HUES48 (cell line): Measurements from ENCODE around the gene GADD45GIP1.
A peak's percentile ranks its signal among the peaks of the same experiment; 100 is the strongest.

Source experiments
- H3K27ac ChIP-seq: one replicate; pipeline ENCODE4 v1.7.0; 2013; ENCODE audit warnings: low read depth, low read length, inconsistent platforms
- H3K27me3 ChIP-seq: 2 replicates; pipeline ENCODE4 v1.6.1; 2013; ENCODE audit warnings: mild to moderate bottlenecking, low read length; ENCODE audit not compliant: control insufficient read depth, insufficient read depth
- H3K36me3 ChIP-seq: 2 replicates; pipeline ENCODE4 v1.6.1; 2013; ENCODE audit warnings: low read length; ENCODE audit not compliant: control insufficient read depth, insufficient read depth
- H3K4me1 ChIP-seq: 2 replicates; pipeline ENCODE4 v1.6.1; 2013; ENCODE audit warnings: mild to moderate bottlenecking, low read length; ENCODE audit not compliant: control insufficient read depth, insufficient read depth
- H3K4me3 ChIP-seq: 2 replicates; pipeline ENCODE4 v1.5.1; 2013; ENCODE audit warnings: mild to moderate bottlenecking, low read depth, low read length
- H3K9ac ChIP-seq: 2 replicates; pipeline ENCODE4 v1.6.1; 2013; ENCODE audit warnings: mild to moderate bottlenecking, low read depth, low read length, moderate library complexity
- H3K9me3 ChIP-seq: 2 replicates; pipeline ENCODE4 v1.6.1; 2013; ENCODE audit warnings: low read length; ENCODE audit not compliant: control insufficient read depth, insufficient read depth

The GADD45GIP1 gene

DNA sequence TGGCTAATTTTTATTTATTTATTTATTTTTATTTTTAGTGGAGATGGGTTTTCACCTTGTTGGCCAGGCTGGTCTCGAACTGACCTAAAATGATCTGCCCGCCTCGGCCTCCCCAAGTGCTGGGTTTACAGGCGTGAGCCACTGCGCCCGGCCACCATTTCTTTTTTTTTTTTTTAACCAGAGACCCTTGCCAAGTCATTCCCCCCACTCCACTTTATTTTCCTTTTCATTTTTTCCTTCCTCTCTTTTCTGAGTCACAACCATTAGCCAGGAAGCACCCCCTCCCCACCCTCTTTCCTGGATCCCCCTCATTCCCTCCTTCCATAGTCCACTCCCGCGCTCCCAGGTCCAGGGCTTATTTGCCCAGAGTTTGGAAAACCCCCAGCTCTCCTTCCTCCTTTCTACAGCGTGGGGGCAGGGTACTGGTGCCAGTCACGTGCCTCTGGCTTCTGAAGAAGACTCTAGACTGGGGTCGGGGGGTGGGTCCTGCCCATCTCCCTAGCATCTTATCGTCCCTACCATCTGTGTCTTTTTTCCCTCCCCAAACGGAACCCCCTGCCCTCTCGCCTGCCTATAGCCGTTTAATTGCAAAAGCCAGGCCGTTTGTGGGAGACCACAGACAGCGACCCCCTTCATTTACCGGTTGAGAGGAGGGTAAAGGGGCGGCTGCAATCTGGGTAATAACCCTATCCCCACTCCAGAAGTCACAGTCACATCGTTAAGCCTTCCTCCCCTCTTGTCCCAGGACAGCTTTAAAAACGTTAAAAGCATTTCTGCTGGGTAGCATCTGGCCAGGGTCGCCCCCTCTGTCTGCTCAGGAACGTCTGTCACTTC lies 19.7 kb downstream of the GADD45GIP1 start:
- Histone ChIP-seq H3K9me3 (no peaks in the 10 kb centered on the region), H3K4me3 (peak overlapping the region; percentile 98), H3K9ac (peak overlapping the region; percentile 41; the same call in 1 of the 2 replicates), H3K4me1 (peaks cover 24% of the 10 kb centered on the region), H3K36me3 (peaks cover 33% of the 10 kb centered on the region), H3K27me3 (no peaks in the 10 kb centered on the region), H3K27ac (peak overlapping the region; percentile 80)

DNA sequence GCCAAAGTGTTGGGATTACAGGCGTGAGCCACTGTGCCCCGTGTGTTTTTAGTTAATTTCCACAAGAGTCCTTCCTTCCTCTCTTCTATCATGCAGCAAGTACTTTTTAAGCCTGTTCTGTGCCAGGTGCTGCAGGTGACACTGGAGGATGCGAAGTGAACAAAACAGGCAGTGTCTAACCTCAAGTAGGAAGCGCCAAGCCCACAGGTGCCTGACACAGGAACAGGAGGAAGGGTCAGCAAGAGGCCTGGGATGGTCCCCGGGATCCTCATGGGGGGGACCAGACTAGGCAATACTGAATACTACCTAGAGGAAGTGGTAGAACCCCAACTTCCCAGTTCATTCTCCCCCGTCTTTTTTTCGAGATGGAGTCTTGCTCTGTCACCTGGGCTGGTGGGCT lies 20.4 kb downstream of the GADD45GIP1 start:
- Histone ChIP-seq H3K27me3 (no peaks in the 10 kb centered on the region), H3K9me3 (no peaks in the 10 kb centered on the region), H3K36me3 (peaks cover 28% of the 10 kb centered on the region), H3K27ac (no peak overlapping the region), H3K4me1 (peaks cover 25% of the 10 kb centered on the region), H3K9ac (no peak overlapping the region), H3K4me3 (no peak overlapping the region)

DNA sequence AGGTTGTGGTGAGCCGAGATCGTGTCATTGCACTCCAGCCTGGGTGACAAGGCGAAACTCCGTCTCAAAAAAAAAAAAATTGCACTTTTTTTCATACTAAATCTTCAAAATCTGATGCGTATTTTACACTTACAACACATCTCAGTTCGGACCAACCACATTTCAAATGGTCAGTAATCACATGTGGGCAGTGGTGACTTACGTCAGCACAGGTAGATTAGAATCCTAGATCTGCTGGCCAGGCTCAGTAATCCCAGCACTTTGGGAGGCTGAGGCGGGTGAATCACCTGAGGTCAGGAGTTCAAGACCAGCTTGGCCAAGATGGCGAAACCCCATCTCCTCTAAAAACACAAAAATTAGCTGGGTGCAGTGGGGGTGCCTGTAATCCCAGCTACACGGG lies 22.0 kb downstream of the GADD45GIP1 start:
- Histone ChIP-seq H3K4me3 (no peak overlapping the region), H3K36me3 (peaks cover 25% of the 10 kb centered on the region), H3K27me3 (no peaks in the 10 kb centered on the region), H3K27ac (no peak overlapping the region), H3K4me1 (peaks cover 24% of the 10 kb centered on the region), H3K9me3 (no peaks in the 10 kb centered on the region), H3K9ac (no peak overlapping the region)

DNA sequence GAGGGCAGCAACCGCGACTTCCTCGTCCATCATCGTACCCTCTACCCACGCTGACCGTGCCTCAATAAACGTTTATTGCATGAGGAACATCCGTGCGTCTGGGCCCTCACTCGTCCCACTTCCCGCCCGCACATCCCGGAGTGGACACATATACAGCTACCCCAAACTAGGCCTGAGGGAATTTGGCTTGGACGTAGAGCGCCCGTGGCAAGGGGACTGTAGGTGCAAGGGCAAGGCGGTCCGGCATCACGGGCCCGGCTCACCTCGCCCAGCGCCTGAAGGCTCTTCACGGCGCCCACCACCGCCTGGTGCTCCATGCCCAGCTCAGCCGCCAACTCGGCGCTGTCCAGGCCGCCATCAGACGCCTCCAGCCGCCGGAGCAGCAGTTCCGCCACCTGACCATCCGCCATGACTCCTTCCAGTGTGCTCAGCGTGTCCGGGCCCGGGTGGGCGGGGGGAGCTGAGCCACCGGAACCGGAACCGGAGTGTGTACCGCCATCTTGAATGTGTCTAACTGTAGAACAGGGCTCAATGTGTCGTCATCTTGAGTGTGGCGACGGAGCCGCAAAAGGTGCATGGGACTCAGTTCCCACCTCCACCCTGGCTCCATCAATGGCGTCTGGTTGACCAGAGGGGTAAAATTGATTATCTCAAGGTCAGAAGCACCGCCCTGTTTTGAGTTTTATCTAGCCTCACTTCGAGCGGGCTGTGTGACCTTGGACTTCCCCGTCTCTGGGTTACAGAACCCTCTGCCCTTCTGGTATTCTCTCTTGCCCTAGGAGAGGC lies 23.5 kb downstream of the GADD45GIP1 start, which contains the start of gene FARSA:
Gene FARSA, minus strand, starts transcription at position 425 of the 786 bp plus-strand sequence. Its CDS starts 15 bp downstream, at position 410.
- Histone ChIP-seq H3K27ac (peak within 1 kb of the TSS; percentile 36), H3K4me1 (peaks cover 16% of the 10 kb centered on the region), H3K4me3 (peak within 1 kb of the TSS; percentile 88), H3K36me3 (peaks cover 30% of the 10 kb centered on the region), H3K9ac (peak within 1 kb of the TSS; percentile 83), H3K27me3 (no peaks in the 10 kb centered on the region), H3K9me3 (no peaks in the 10 kb centered on the region)

DNA sequence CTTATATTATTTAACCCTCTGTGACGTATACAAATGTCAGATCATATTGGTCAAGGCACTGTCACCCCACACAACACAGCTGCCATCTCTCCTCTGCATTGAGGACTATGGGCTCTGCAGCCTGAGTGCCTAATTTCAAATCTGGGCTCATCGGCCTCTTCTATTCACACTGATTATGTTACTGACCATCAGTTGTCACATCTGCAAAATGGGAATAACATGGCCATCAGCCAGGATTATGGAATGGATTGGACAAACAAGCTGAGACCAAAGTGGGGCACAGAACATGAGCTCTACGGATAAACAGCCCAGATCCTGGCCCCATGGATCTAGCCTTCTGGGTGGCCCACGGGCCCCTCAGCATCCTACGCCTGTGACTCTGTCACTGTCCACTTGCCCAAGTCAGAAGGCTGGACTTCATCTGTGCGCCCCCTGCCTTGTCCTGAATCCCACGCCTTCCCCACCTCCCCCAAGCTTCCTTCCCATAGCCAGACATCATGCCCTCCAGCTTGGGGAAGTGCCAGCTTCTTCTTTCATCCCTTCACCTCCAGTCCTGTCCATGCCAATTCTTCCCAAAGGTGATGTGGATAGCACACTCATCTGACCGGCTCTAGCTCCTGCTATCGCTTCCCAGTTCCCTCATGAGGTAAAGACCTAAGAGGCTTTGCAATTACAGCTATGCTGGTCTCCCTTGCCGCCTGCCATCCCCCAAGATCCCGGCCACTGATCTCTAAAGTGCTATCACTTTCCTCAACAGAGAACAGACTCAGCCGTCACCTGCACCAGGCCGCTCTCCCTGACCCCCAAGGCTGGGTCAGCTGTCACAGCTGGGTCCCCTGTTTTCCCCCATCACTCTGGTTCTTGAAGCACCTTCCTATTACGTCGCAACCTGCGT lies 24.4 kb downstream of the GADD45GIP1 start:
- no peak overlapping the region for H3K27ac ChIP-seq
- H3K9me3 ChIP-seq: no peaks in the 10 kb centered on the region
- peaks cover 36% of the 10 kb centered on the region for H3K36me3 ChIP-seq
- H3K27me3 ChIP-seq: no peaks in the 10 kb centered on the region
- H3K9ac ChIP-seq: peak overlapping the region; percentile 83
- H3K4me3 ChIP-seq: peak overlapping the region; percentile 88
- H3K4me1 ChIP-seq: peaks cover 14% of the 10 kb centered on the region

DNA sequence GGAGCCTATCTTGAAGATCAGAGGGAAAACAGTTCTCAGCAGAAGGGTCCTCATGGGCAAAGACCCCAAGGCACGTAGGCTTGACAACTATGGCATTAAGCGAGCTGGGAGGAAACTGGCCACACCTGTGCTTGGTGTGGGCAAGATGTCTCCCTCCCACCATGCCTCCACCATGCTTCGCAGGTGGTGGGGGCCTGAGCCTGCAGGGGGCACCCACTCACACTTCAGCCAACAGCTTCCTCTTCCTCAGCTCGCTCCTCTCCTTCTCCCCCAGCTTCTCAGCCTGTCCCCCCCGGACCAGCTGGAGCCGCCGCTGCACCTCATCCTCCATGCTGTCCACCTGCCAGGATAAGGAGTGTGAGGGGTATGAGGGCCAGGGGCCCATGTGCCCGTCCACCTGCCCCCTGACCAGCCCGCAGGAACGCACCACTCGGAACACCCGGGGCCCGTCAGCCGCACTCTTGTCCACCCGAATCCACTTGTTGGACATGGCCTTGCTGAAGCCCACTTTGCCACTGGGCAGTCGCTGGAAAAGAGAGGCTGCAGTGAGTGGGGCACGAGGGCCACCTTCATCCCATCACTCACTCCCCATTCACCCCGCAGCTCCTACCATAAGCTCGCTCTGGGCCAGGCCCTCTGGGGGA lies 26.9 kb downstream of the GADD45GIP1 start:
- no peaks in the 10 kb centered on the region for H3K9me3 ChIP-seq
- H3K4me1 ChIP-seq: peaks cover 8% of the 10 kb centered on the region
- H3K9ac ChIP-seq: no peak overlapping the region
- H3K27me3 ChIP-seq: no peaks in the 10 kb centered on the region
- H3K27ac ChIP-seq: no peak overlapping the region
- H3K36me3 ChIP-seq: peaks cover 50% of the 10 kb centered on the region
- no peak overlapping the region for H3K4me3 ChIP-seq

DNA sequence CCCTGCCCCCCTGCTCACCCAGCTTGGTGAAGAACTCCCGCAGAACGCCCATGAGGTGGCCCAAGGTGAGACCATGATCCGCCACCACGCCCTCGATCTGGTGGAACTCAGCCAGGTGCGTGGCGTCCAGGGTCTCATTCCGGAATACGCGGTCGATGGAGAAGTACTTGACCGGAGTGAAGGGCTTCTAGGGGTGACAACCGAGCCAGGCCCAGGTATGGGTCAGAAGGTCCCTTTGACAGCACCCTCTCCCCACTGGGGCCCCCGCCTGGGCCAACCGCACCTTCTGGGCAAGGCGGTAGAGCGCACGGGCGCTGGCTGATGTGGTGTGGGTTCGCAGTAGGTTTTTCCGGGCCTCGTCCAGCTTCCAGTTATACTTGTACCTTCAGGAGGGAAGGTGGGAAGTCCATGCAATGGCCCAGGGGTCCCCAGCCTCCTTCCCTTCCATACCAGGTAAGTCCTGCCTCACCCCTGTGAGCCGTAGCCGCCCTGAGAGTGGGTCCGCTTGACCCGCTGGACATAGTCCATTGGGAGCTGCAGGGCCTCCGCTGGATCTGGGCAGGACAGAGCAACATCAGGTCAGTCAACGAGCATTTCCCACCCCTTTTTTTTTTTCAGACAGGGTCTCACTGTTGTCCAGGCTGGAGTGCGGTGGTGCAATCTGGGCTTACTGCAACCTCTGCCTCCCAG lies 32.3 kb downstream of the GADD45GIP1 start:
- no peaks in the 10 kb centered on the region for H3K27me3 ChIP-seq

DNA sequence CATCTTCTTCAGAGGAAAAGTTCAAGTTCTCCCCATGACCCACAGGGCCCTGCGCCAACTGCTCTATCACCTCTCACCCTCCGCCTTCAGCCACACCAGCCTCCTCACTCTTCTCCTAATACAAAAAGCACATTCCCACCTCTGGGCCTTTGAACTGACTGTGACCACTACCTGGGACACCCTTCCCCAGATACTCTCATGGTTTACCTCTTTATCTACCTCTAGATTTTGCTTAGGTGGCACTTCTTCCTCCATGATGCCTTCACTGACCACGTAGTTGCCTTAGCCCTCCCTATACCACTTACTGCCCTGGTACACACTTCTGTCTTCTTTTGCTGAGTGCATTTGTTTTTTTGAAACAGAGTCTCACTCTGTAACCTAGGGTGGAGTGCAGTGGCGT lies 34.1 kb downstream of the GADD45GIP1 start:
- Histone ChIP-seq H3K36me3 (peaks cover 46% of the 10 kb centered on the region), H3K27ac (no peak overlapping the region), H3K9me3 (no peaks in the 10 kb centered on the region), H3K4me3 (no peak overlapping the region), H3K27me3 (peaks cover 9% of the 10 kb centered on the region), H3K4me1 (no peaks in the 10 kb centered on the region), H3K9ac (no peak overlapping the region)

More for the DNA sequence above, 32.3 kb downstream of the GADD45GIP1 start:
- Histone ChIP-seq H3K36me3 (peaks cover 63% of the 10 kb centered on the region), H3K9me3 (no peaks in the 10 kb centered on the region), H3K27ac (no peak overlapping the region), H3K9ac (no peak overlapping the region), H3K4me3 (no peak overlapping the region), H3K4me1 (no peaks in the 10 kb centered on the region)

DNA sequence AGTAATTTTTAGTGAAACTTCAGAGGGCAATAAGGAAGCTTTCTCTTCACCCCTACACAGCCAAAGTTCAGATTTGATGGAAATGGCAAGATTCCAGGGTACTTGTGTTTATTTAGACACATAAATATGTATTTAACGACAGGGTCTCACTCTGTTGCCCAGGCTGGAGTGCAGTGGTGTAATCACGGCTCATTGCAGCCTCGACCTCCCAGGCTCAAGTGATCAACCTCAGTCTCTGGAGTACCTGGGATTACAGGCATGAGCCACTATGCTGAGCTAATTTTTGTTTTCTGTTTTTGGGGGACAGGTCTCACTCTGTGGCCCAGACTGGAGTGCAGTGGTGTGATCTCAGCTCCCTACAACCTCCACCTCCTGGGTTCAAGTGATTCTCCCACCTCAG lies 36.0 kb downstream of the GADD45GIP1 start:
- Histone ChIP-seq H3K27me3 (peaks cover 11% of the 10 kb centered on the region), H3K4me1 (no peaks in the 10 kb centered on the region), H3K4me3 (no peak overlapping the region), H3K36me3 (peaks cover 34% of the 10 kb centered on the region), H3K9me3 (no peaks in the 10 kb centered on the region), H3K9ac (no peak overlapping the region), H3K27ac (no peak overlapping the region)

DNA sequence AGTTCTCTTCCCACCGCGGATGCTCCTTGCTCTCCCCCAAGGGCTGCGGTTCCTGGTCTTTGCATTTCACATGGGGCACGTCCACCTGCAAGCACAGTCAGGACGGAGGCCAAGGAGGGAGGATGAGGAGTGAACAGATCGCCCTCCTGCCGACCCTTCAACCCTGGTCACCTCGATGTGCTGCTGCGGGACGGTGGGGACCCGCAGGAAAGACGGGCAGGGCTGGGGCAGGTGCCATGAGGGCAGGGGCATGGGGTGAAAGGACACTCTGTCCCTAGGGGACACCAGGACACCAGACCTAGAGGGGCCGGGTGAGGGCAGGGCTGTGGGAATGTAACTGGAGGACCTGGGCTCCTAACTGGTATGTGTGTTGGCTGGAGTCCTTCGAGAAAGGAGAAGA lies 38.8 kb downstream of the GADD45GIP1 start:
- Histone ChIP-seq H3K9ac (no peak overlapping the region), H3K36me3 (peaks cover 11% of the 10 kb centered on the region), H3K9me3 (no peaks in the 10 kb centered on the region), H3K27me3 (peaks cover 11% of the 10 kb centered on the region), H3K4me3 (no peak overlapping the region), H3K27ac (no peak overlapping the region), H3K4me1 (peaks cover 10% of the 10 kb centered on the region)
